HCT116 (cell line): ENCODE data around the gene PDK4. TPM values are rescaled to one million over a fixed set of nuclear protein-coding genes. Genes with fewer than 3 reads are reported as not detected.

Source experiments
- ATAC-seq: fragments of 200-7000 bp; cut with Tn5 transposase; 2 replicates; pipeline ENCODE4 v1.9.1; 2020; ENCODE audit warnings: mild to moderate bottlenecking, moderate library complexity
- BruUV-seq: library from RNA; stranded (reverse); fragments of 400-500 nt; replicated peaks from 2 replicates; lab custom pipeline; 2021; lab: Mats Ljungman, UMichigan
- CTCF ChIA-PET: fragments of 300-600 bp; sonication (Branson Sonifier 250); formaldehyde crosslinking; loops from one replicate; lab custom pipeline; 2021; ENCODE audit warnings: antibody characterized with exemption; lab: Charles Lee
- POLR2A ChIA-PET: fragments of 300-600, 350-600 bp; sonication (Branson Sonifier 250); formaldehyde crosslinking; loops from one replicate; lab custom pipeline; 2021; ENCODE audit warnings: antibody characterized with exemption; lab: Charles Lee
- RAD21 ChIA-PET, 2 experiments: fragments of 300-600 bp; sonication (Branson Sonifier 250); formaldehyde crosslinking; loops; one replicate each; lab custom pipeline; 2023; ENCODE audit warnings: low total read pairs in 2 of 2; ENCODE audit not compliant: uncharacterized antibody in 2 of 2, unreplicated experiment in 2 of 2, low non-redundant PET in 1 of 2; lab: Charles Lee
- DNase-seq: peaks from one replicate; pipeline ENCODE4 v3.0.0-alpha.2; 2010; ENCODE audit warnings: low read depth, low spot score
- H2AFZ ChIP-seq: fragments of 200-600 bp; shearing (Covaris generic), sonication (generic); 2 replicates; pipeline ENCODE4 v1.6.1; 2017; ENCODE audit warnings: low read depth, mixed run types, mixed read lengths, antibody characterized with exemption, low read length; ENCODE audit not compliant: poor library complexity, severe bottlenecking
- H3K27ac ChIP-seq: 2 replicates; pipeline ENCODE4 v1.5.1; 2012; ENCODE audit warnings: low read depth, low read length
- H3K27me3 ChIP-seq: fragments of 200-600 bp; sonication (generic); 2 replicates; pipeline ENCODE4 v1.6.1; 2016; ENCODE audit warnings: mixed run types, low read length, mixed read lengths; ENCODE audit not compliant: insufficient read depth
- H3K36me3 ChIP-seq, 2 experiments: fragments of 200-500 bp in 1 of 2; fragments of 200-600 bp in 1 of 2; sonication (Bioruptor generic) in 1 of 2; sonication (generic) in 1 of 2; 2 replicates each; pipeline versions ENCODE4 v1.5.1 to v1.6.1; 2014 to 2016; ENCODE audit warnings: low read length in 2 of 2, inconsistent platforms in 1 of 2, mixed read lengths in 1 of 2, mixed run types in 1 of 2; ENCODE audit not compliant: insufficient read depth in 2 of 2, control insufficient read depth in 1 of 2
- H3K4me1 ChIP-seq, 2 experiments: fragments of 200-600 bp in 1 of 2; sonication (generic) in 1 of 2; 2 replicates each; pipeline versions ENCODE4 v1.5.1 to v1.6.1; 2012 to 2017; ENCODE audit warnings: low read length in 2 of 2, inconsistent platforms in 1 of 2, mild to moderate bottlenecking in 1 of 2, mixed read lengths in 1 of 2, mixed run types in 1 of 2, moderate library complexity in 1 of 2; ENCODE audit not compliant: insufficient read depth in 2 of 2, control insufficient read depth in 1 of 2
- H3K4me2 ChIP-seq: fragments of 200-600 bp; sonication (generic); 2 replicates; pipeline ENCODE4 v1.6.1; 2017; ENCODE audit warnings: mixed run types, low read length, mixed read lengths
- H3K4me3 ChIP-seq, 2 experiments: fragments of 200-600 bp in 1 of 2; sonication (generic) in 1 of 2; replicated peaks in 1 of 2; 2 replicates each; pipeline ENCODE4 v1.5.1; 2011 to 2016; ENCODE audit warnings: low read length in 2 of 2, control low read depth in 1 of 2, low read depth in 1 of 2, mild to moderate bottlenecking in 1 of 2, mixed read lengths in 1 of 2, mixed run types in 1 of 2
- H3K79me2 ChIP-seq: fragments of 200-600 bp; sonication (generic); 2 replicates; pipeline ENCODE4 v1.6.1; 2017; ENCODE audit warnings: mild to moderate bottlenecking, mixed run types, low read length, moderate library complexity, mixed read lengths; ENCODE audit not compliant: insufficient read depth
- H3K9ac ChIP-seq: fragments of 200-600 bp; sonication (generic); 2 replicates; pipeline ENCODE4 v1.6.1; 2016; ENCODE audit warnings: low read length, mixed read lengths
- H3K9me2 ChIP-seq: fragments of 200-600 bp; sonication (generic), shearing (Covaris generic); 2 replicates; pipeline ENCODE4 v1.6.1; 2017; ENCODE audit warnings: mixed run types, mild to moderate bottlenecking, moderate library complexity; ENCODE audit not compliant: insufficient read depth
- H3K9me3 ChIP-seq, 2 experiments: fragments of 200-500 bp in 1 of 2; fragments of 200-600 bp in 1 of 2; sonication (Bioruptor generic) in 1 of 2; sonication (generic) in 1 of 2; 2 replicates each; pipeline ENCODE4 v1.6.1; 2014 to 2017; ENCODE audit warnings: low read length in 2 of 2, mixed read lengths in 2 of 2, inconsistent platforms in 1 of 2, low read depth in 1 of 2, mild to moderate bottlenecking in 1 of 2, mixed run types in 1 of 2, moderate library complexity in 1 of 2; ENCODE audit not compliant: control insufficient read depth in 1 of 2, insufficient read depth in 1 of 2
- H4K20me1 ChIP-seq: fragments of 200-600 bp; sonication (generic), shearing (Covaris generic); 2 replicates; pipeline ENCODE4 v1.6.1; 2017; ENCODE audit warnings: mixed run types, mild to moderate bottlenecking, moderate library complexity; ENCODE audit not compliant: insufficient read depth
- CBX3 ChIP-seq: IDR thresholded peaks from 2 replicates; pipeline ENCODE4 v1.6.1; 2012; ENCODE audit warnings: low read depth
- CEBPB ChIP-seq: IDR thresholded peaks from 2 replicates; pipeline ENCODE4 v1.6.1; 2012; ENCODE audit warnings: low read depth
- EGR1 ChIP-seq: IDR thresholded peaks from 2 replicates; pipeline ENCODE4 v1.6.1; 2012; ENCODE audit warnings: low read depth
- ELF1 ChIP-seq: IDR thresholded peaks from 2 replicates; pipeline ENCODE4 v1.6.1; 2012; ENCODE audit warnings: low read depth, borderline replicate concordance
- EZH2 ChIP-seq: fragments of 200-600 bp; sonication (generic); IDR thresholded peaks from 2 replicates; pipeline ENCODE4 v1.6.1; 2017; ENCODE audit warnings: antibody characterized with exemption, mixed run types
- FOSL1 ChIP-seq: IDR thresholded peaks from 2 replicates; pipeline ENCODE4 v1.6.1; 2012; ENCODE audit warnings: low read depth
- POLR2A ChIP-seq: IDR thresholded peaks from 2 replicates; pipeline ENCODE4 v1.7.0; 2011; ENCODE audit warnings: borderline replicate concordance; ENCODE audit not compliant: insufficient read depth, insufficient read length; ENCODE audit errors: extremely low read depth
- POLR2AphosphoS5 ChIP-seq: IDR thresholded peaks from 2 replicates; pipeline ENCODE4 v1.6.1; 2011; ENCODE audit warnings: mild to moderate bottlenecking, low read depth, low read length, moderate library complexity
- RAD21 ChIP-seq: IDR thresholded peaks from 2 replicates; pipeline ENCODE4 v1.6.1; 2012; ENCODE audit warnings: low read depth, mild to moderate bottlenecking
- SP1 ChIP-seq: IDR thresholded peaks from 2 replicates; pipeline ENCODE4 v1.6.1; 2012; ENCODE audit warnings: low read depth
- SRF ChIP-seq: IDR thresholded peaks from 2 replicates; pipeline ENCODE4 v1.6.1; 2012; ENCODE audit warnings: low read depth
- ZNF274 ChIP-seq: fragments of 200-500 bp; sonication (Bioruptor generic); IDR thresholded peaks from 2 replicates; pipeline ENCODE4 v1.6.1; 2014; ENCODE audit warnings: mild to moderate bottlenecking, low read depth, low read length, inconsistent platforms
- intact Hi-C: fragments of 100-400 bp; cut with micrococcal nuclease; formaldehyde crosslinking; loops from 2 replicates; pipeline ENCODE4 v1.10.0; 2022
- total RNA-seq: library from RNA; stranded (reverse); gene quantifications from one replicate; pipeline ENCODE4 v1.2.1, GENCODE V29; 2021; ENCODE audit not compliant: unreplicated experiment
- TF ChIP-seq, protein P1 (sequence below): IDR thresholded peaks from 2 replicates; pipeline ENCODE4 v1.6.1; 2012
- TF ChIP-seq, protein P2 (sequence below): IDR thresholded peaks from 2 replicates; pipeline ENCODE4 v1.6.1; 2012; ENCODE audit warnings: low read depth
- TF ChIP-seq, protein P3 (sequence below): IDR thresholded peaks from 2 replicates; pipeline ENCODE4 v1.6.1; 2011; ENCODE audit warnings: mild to moderate bottlenecking, low read length, moderate library complexity; ENCODE audit not compliant: insufficient replicate concordance; ENCODE audit errors: extremely low read depth
- TF ChIP-seq, protein P4 (sequence below), 3 experiments: fragments of 200-600 bp in 1 of 3; sonication (generic) in 1 of 3; IDR thresholded peaks in 2 of 3; conservative IDR thresholded peaks in 1 of 3; 2 replicates each; pipeline ENCODE4 v1.5.1; 2012 to 2017; ENCODE audit warnings: low read depth in 2 of 3, low read length in 2 of 3, antibody characterized with exemption in 1 of 3, borderline replicate concordance in 1 of 3, control low read depth in 1 of 3, mild to moderate bottlenecking in 1 of 3, mixed read lengths in 1 of 3, mixed run types in 1 of 3, moderate library complexity in 1 of 3; ENCODE audit not compliant: insufficient read depth in 1 of 3

PDK4 gene
- total RNA-seq, 1 experiment from 2014 or later = 2.1 TPM

DNA sequence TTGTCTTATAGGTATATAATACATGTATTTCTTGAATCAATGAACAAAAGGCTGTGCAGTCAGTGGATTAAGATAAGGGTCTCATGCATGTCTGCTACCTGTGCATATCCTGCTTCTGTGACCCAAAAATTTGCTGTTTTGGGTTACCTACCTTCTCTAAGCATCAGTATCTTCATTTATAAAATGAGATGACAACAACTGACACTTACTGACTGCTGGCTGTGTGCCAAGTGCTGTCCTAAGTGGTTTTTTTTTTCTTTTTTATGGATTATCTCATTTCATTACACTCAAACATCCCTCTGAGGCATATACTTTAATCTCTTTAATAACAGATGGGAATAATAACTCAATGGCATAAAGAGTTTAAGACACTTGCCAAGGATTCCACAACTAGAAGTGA, 2.1 kb downstream of the PDK4 start:
- DNase-seq = no peak
- no peak overlapping the region for H2AFZ ChIP-seq
- ChIA-PET RAD21 (no interaction called here), CTCF (no interaction called here), POLR2A (no interaction called here)
- no peaks in the 10 kb centered on the region for H3K36me3 ChIP-seq
- no peaks in the 10 kb centered on the region for H3K79me2 ChIP-seq
- no peaks in the 10 kb centered on the region for H3K9me2 ChIP-seq
- no peak overlapping the region for H3K4me2 ChIP-seq
- H4K20me1 ChIP-seq = no peaks in the 10 kb centered on the region
- peaks cover 0 to 15% of the 10 kb centered on the region in 2 experiments; a peak in 3 of 4 replicates for H3K4me1 ChIP-seq
- BruUV-seq = no TSS peak
- no peaks in the 10 kb centered on the region for H3K27me3 ChIP-seq
- H3K27ac ChIP-seq = no peak overlapping the region
- no peak for ATAC-seq
- H3K9ac ChIP-seq = no peak overlapping the region
- intact Hi-C loops = no loop called here
- H3K9me3 ChIP-seq = no peaks in the 10 kb centered on the region
- TF ChIP-seq POLR2AphosphoS5 (no peak), EGR1 (no peak), EZH2 (no peak), CBX3 (no peak), ELF1 (no peak), CEBPB (no peak), FOSL1 (no peak), SRF (no peak), ZNF274 (no peak), SP1 (no peak), POLR2A (no peak), RAD21 (no peak)
- TF ChIP-seq, protein P1, sequence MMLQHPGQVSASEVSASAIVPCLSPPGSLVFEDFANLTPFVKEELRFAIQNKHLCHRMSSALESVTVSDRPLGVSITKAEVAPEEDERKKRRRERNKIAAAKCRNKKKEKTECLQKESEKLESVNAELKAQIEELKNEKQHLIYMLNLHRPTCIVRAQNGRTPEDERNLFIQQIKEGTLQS = no peak
- TF ChIP-seq, protein P2, sequence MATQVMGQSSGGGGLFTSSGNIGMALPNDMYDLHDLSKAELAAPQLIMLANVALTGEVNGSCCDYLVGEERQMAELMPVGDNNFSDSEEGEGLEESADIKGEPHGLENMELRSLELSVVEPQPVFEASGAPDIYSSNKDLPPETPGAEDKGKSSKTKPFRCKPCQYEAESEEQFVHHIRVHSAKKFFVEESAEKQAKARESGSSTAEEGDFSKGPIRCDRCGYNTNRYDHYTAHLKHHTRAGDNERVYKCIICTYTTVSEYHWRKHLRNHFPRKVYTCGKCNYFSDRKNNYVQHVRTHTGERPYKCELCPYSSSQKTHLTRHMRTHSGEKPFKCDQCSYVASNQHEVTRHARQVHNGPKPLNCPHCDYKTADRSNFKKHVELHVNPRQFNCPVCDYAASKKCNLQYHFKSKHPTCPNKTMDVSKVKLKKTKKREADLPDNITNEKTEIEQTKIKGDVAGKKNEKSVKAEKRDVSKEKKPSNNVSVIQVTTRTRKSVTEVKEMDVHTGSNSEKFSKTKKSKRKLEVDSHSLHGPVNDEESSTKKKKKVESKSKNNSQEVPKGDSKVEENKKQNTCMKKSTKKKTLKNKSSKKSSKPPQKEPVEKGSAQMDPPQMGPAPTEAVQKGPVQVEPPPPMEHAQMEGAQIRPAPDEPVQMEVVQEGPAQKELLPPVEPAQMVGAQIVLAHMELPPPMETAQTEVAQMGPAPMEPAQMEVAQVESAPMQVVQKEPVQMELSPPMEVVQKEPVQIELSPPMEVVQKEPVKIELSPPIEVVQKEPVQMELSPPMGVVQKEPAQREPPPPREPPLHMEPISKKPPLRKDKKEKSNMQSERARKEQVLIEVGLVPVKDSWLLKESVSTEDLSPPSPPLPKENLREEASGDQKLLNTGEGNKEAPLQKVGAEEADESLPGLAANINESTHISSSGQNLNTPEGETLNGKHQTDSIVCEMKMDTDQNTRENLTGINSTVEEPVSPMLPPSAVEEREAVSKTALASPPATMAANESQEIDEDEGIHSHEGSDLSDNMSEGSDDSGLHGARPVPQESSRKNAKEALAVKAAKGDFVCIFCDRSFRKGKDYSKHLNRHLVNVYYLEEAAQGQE = no peak
- TF ChIP-seq, protein P3, sequence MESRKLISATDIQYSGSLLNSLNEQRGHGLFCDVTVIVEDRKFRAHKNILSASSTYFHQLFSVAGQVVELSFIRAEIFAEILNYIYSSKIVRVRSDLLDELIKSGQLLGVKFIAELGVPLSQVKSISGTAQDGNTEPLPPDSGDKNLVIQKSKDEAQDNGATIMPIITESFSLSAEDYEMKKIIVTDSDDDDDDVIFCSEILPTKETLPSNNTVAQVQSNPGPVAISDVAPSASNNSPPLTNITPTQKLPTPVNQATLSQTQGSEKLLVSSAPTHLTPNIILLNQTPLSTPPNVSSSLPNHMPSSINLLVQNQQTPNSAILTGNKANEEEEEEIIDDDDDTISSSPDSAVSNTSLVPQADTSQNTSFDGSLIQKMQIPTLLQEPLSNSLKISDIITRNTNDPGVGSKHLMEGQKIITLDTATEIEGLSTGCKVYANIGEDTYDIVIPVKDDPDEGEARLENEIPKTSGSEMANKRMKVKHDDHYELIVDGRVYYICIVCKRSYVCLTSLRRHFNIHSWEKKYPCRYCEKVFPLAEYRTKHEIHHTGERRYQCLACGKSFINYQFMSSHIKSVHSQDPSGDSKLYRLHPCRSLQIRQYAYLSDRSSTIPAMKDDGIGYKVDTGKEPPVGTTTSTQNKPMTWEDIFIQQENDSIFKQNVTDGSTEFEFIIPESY = no peak
- TF ChIP-seq, protein P4, sequence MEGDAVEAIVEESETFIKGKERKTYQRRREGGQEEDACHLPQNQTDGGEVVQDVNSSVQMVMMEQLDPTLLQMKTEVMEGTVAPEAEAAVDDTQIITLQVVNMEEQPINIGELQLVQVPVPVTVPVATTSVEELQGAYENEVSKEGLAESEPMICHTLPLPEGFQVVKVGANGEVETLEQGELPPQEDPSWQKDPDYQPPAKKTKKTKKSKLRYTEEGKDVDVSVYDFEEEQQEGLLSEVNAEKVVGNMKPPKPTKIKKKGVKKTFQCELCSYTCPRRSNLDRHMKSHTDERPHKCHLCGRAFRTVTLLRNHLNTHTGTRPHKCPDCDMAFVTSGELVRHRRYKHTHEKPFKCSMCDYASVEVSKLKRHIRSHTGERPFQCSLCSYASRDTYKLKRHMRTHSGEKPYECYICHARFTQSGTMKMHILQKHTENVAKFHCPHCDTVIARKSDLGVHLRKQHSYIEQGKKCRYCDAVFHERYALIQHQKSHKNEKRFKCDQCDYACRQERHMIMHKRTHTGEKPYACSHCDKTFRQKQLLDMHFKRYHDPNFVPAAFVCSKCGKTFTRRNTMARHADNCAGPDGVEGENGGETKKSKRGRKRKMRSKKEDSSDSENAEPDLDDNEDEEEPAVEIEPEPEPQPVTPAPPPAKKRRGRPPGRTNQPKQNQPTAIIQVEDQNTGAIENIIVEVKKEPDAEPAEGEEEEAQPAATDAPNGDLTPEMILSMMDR (IDR thresholded peaks at IDR 0.05 in 2 of 3, conservative IDR thresholded peaks at IDR 0.05 in 1 of 3; ENCODE audit: borderline replicate concordance in 1 of 3, insufficient read depth in 1 of 3, low read depth in 2 of 3, low read length in 2 of 3) = no peak
- TF ChIP-seq, all 23 proteins: peak for 0
- H3K4me3 ChIP-seq = no peak overlapping the region
